Measurements from ENCODE around the gene IQUB. TPM values are rescaled to one million over a fixed set of nuclear protein-coding genes. Genes with fewer than 3 reads are reported as not detected.

IQUB gene
- 0.52 TPM for total RNA-seq

GRCh38 chr7:123534383-123535260 lies at the start of gene IQUB:
Gene IQUB (minus strand): TSS chr7:123534595. CDS start chr7:123512340, 22,255 bp downstream.
- Histone ChIP-seq H3K36me3 (ENCODE audit: control insufficient read depth in 3 of 3, insufficient read depth in 3 of 3, low read length in 3 of 3) (no peaks in the 10 kb centered on the region), H3K4me1 (ENCODE audit: control insufficient read depth in 3 of 3, insufficient read depth in 3 of 3, low read length in 3 of 3) (peaks cover 5 to 10% (median 9%) of the 10 kb centered on the region in 3 donors), H3K9ac (ENCODE audit: low read depth in 1 of 3, low read length in 3 of 3) (peak within 1 kb of the TSS; percentile 69 to 71 (median 70)), H3K27me3 (ENCODE audit: control insufficient read depth in 3 of 3, insufficient read depth in 3 of 3, low read length in 3 of 3) (no peaks in the 10 kb centered on the region), H3K4me3 (ENCODE audit: low read length in 3 of 3) (peak within 1 kb of the TSS; percentile 76 to 87 (median 78)), H3K27ac (ENCODE audit: low read depth, low read length) (peak within 1 kb of the TSS; percentile 88), H3K9me3 (ENCODE audit: control insufficient read depth in 3 of 3, low read length in 3 of 3) (no peaks in the 10 kb centered on the region)

DNA sequence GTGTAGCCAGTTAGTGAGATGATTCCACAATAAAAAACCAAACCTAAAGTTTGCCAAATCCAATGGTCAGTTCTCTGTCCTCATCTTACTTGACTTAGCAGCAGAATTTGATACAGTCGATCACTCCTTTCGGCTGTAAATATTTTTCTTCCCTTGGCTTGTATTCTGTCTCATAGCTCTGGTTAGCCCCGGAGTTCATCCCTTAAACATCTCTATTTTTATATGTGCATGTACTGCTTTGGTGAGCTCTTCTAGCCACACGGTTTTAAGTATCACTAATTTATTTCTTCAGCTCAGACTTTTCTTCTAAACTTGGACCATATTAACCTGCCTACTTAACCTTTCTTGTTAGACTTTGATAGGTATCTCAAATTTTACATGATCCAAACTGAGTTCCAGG lies 49.4 kb upstream of the IQUB start:
- H3K27ac ChIP-seq (ENCODE audit: low read depth, low read length), result peak overlapping the region; percentile 5

DNA sequence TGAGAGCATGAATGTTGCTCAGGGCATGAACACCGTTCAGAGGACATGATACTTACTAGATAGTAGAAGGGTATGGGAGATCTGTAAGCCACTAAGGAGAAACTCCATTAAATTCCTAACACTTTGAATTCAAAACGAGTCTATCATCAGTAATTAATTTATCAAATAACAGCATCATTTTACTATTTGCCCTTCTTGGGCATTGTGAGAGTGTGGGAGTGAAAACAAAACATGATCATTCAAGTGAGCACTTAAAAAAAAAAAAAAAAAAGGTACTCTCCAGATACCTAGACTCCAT lies 46.7 kb upstream of the IQUB start:
- H3K4me1 ChIP-seq (ENCODE audit: control insufficient read depth in 3 of 3, insufficient read depth in 3 of 3, low read length in 3 of 3), result peaks cover 2 to 4% (median 3%) of the 10 kb centered on the region in 3 donors
- H3K27ac ChIP-seq (ENCODE audit: low read depth, low read length), result no peak overlapping the region
- H3K4me3 ChIP-seq (ENCODE audit: low read length in 3 of 3), result peak overlapping the region in 1 of 3 donors; percentile 37
- no peaks in the 10 kb centered on the region for H3K36me3 ChIP-seq (ENCODE audit: control insufficient read depth in 3 of 3, insufficient read depth in 3 of 3, low read length in 3 of 3)
- H3K9ac ChIP-seq (ENCODE audit: low read depth in 1 of 3, low read length in 3 of 3), result peak overlapping the region in 1 of 3 donors; percentile 40
- no peaks in the 10 kb centered on the region for H3K9me3 ChIP-seq (ENCODE audit: control insufficient read depth in 3 of 3, low read length in 3 of 3)
- H3K27me3 ChIP-seq (ENCODE audit: control insufficient read depth in 3 of 3, insufficient read depth in 3 of 3, low read length in 3 of 3), result no peaks in the 10 kb centered on the region

More for the DNA sequence above, 49.4 kb upstream of the IQUB start:
- no peaks in the 10 kb centered on the region for H3K27me3 ChIP-seq (ENCODE audit: control insufficient read depth in 3 of 3, insufficient read depth in 3 of 3, low read length in 3 of 3)
- no peaks in the 10 kb centered on the region for H3K9me3 ChIP-seq (ENCODE audit: control insufficient read depth in 3 of 3, low read length in 3 of 3)
- no peaks in the 10 kb centered on the region for H3K36me3 ChIP-seq (ENCODE audit: control insufficient read depth in 3 of 3, insufficient read depth in 3 of 3, low read length in 3 of 3)
- peak overlapping the region in 1 of 3 donors; percentile 19 for H3K4me3 ChIP-seq (ENCODE audit: low read length in 3 of 3)
- peaks cover 2 to 4% (median 3%) of the 10 kb centered on the region in 3 donors for H3K4me1 ChIP-seq (ENCODE audit: control insufficient read depth in 3 of 3, insufficient read depth in 3 of 3, low read length in 3 of 3)
- peak overlapping the region in 2 of 3 donors; percentile 1 to 42 for H3K9ac ChIP-seq (ENCODE audit: low read depth in 1 of 3, low read length in 3 of 3)

GRCh38 chr7:123580406-123581161 lies 46.2 kb upstream of the IQUB start:
- no peaks in the 10 kb centered on the region for H3K27me3 ChIP-seq (ENCODE audit: control insufficient read depth in 3 of 3, insufficient read depth in 3 of 3, low read length in 3 of 3)
- H3K27ac ChIP-seq (ENCODE audit: low read depth, low read length), result no peak overlapping the region
- H3K4me3 ChIP-seq (ENCODE audit: low read length in 3 of 3), result peak overlapping the region in 1 of 3 donors; percentile 37
- H3K9me3 ChIP-seq (ENCODE audit: control insufficient read depth in 3 of 3, low read length in 3 of 3), result no peaks in the 10 kb centered on the region
- H3K9ac ChIP-seq (ENCODE audit: low read depth in 1 of 3, low read length in 3 of 3), result peak overlapping the region in 1 of 3 donors; percentile 40
- peaks cover 2 to 4% (median 3%) of the 10 kb centered on the region in 3 donors for H3K4me1 ChIP-seq (ENCODE audit: control insufficient read depth in 3 of 3, insufficient read depth in 3 of 3, low read length in 3 of 3)
- no peaks in the 10 kb centered on the region for H3K36me3 ChIP-seq (ENCODE audit: control insufficient read depth in 3 of 3, insufficient read depth in 3 of 3, low read length in 3 of 3)

GRCh38 chr7:123579416-123579815 lies 45.0 kb upstream of the IQUB start:
- no peaks in the 10 kb centered on the region for H3K9me3 ChIP-seq (ENCODE audit: control insufficient read depth in 3 of 3, low read length in 3 of 3)
- peaks cover 2 to 4% (median 3%) of the 10 kb centered on the region in 3 donors for H3K4me1 ChIP-seq (ENCODE audit: control insufficient read depth in 3 of 3, insufficient read depth in 3 of 3, low read length in 3 of 3)
- H3K4me3 ChIP-seq (ENCODE audit: low read length in 3 of 3), result no peak overlapping the region
- no peaks in the 10 kb centered on the region for H3K36me3 ChIP-seq (ENCODE audit: control insufficient read depth in 3 of 3, insufficient read depth in 3 of 3, low read length in 3 of 3)
- no peaks in the 10 kb centered on the region for H3K27me3 ChIP-seq (ENCODE audit: control insufficient read depth in 3 of 3, insufficient read depth in 3 of 3, low read length in 3 of 3)
- H3K27ac ChIP-seq (ENCODE audit: low read depth, low read length), result no peak overlapping the region
- no peak overlapping the region for H3K9ac ChIP-seq (ENCODE audit: low read depth in 1 of 3, low read length in 3 of 3)

GRCh38 chr7:123573896-123574467 lies 39.6 kb upstream of the IQUB start:
- Histone ChIP-seq H3K4me3 (ENCODE audit: low read length in 3 of 3) (no peak overlapping the region), H3K27me3 (ENCODE audit: control insufficient read depth in 3 of 3, insufficient read depth in 3 of 3, low read length in 3 of 3) (no peaks in the 10 kb centered on the region), H3K9me3 (ENCODE audit: control insufficient read depth in 3 of 3, low read length in 3 of 3) (no peaks in the 10 kb centered on the region), H3K9ac (ENCODE audit: low read depth in 1 of 3, low read length in 3 of 3) (no peak overlapping the region), H3K36me3 (ENCODE audit: control insufficient read depth in 3 of 3, insufficient read depth in 3 of 3, low read length in 3 of 3) (no peaks in the 10 kb centered on the region), H3K4me1 (ENCODE audit: control insufficient read depth in 3 of 3, insufficient read depth in 3 of 3, low read length in 3 of 3) (no peaks in the 10 kb centered on the region), H3K27ac (ENCODE audit: low read depth, low read length) (no peak overlapping the region)

- Histone ChIP-seq H3K9me3 (ENCODE audit: control insufficient read depth in 3 of 3, low read length in 3 of 3) (no peaks in the 10 kb centered on the region), H3K27ac (ENCODE audit: low read depth, low read length) (no peak overlapping the region), H3K36me3 (ENCODE audit: control insufficient read depth in 3 of 3, insufficient read depth in 3 of 3, low read length in 3 of 3) (no peaks in the 10 kb centered on the region), H3K4me1 (ENCODE audit: control insufficient read depth in 3 of 3, insufficient read depth in 3 of 3, low read length in 3 of 3) (no peaks in the 10 kb centered on the region), H3K4me3 (ENCODE audit: low read length in 3 of 3) (no peak overlapping the region), H3K27me3 (ENCODE audit: control insufficient read depth in 3 of 3, insufficient read depth in 3 of 3, low read length in 3 of 3) (no peaks in the 10 kb centered on the region), H3K9ac (ENCODE audit: low read depth in 1 of 3, low read length in 3 of 3) (peak overlapping the region in 1 of 3 donors; percentile 9)
These were observed 38.9 kb upstream of the IQUB start for GRCh38 chr7:123573341-123573740.

GRCh38 chr7:123571684-123572083 lies 37.3 kb upstream of the IQUB start:
- no peak overlapping the region for H3K9ac ChIP-seq (ENCODE audit: low read depth in 1 of 3, low read length in 3 of 3)
- no peaks in the 10 kb centered on the region for H3K36me3 ChIP-seq (ENCODE audit: control insufficient read depth in 3 of 3, insufficient read depth in 3 of 3, low read length in 3 of 3)
- H3K4me1 ChIP-seq (ENCODE audit: control insufficient read depth in 3 of 3, insufficient read depth in 3 of 3, low read length in 3 of 3), result no peaks in the 10 kb centered on the region
- no peaks in the 10 kb centered on the region for H3K9me3 ChIP-seq (ENCODE audit: control insufficient read depth in 3 of 3, low read length in 3 of 3)
- no peaks in the 10 kb centered on the region for H3K27me3 ChIP-seq (ENCODE audit: control insufficient read depth in 3 of 3, insufficient read depth in 3 of 3, low read length in 3 of 3)
- H3K4me3 ChIP-seq (ENCODE audit: low read length in 3 of 3), result no peak overlapping the region
- no peak overlapping the region for H3K27ac ChIP-seq (ENCODE audit: low read depth, low read length)

- Histone ChIP-seq H3K4me3 (ENCODE audit: low read length in 3 of 3) (no peak overlapping the region), H3K36me3 (ENCODE audit: control insufficient read depth in 3 of 3, insufficient read depth in 3 of 3, low read length in 3 of 3) (no peaks in the 10 kb centered on the region), H3K27me3 (ENCODE audit: control insufficient read depth in 3 of 3, insufficient read depth in 3 of 3, low read length in 3 of 3) (no peaks in the 10 kb centered on the region), H3K9me3 (ENCODE audit: control insufficient read depth in 3 of 3, low read length in 3 of 3) (no peaks in the 10 kb centered on the region), H3K27ac (ENCODE audit: low read depth, low read length) (no peak overlapping the region), H3K4me1 (ENCODE audit: control insufficient read depth in 3 of 3, insufficient read depth in 3 of 3, low read length in 3 of 3) (no peaks in the 10 kb centered on the region), H3K9ac (ENCODE audit: low read depth in 1 of 3, low read length in 3 of 3) (no peak overlapping the region)
These were observed 36.8 kb upstream of the IQUB start for GRCh38 chr7:123571187-123571586.
